ELF-1 (cell line): Measurements from ENCODE around the gene FNBP1.
"Not testable (repeated sequence)": the region's sequence is repeated elsewhere in the genome, so short reads cannot be mapped to it uniquely, and the experiment has no call there.

ENCODE experiments used
- DNase-seq: peaks from one replicate; pipeline ENCODE4 v3.0.0-alpha.2; 2016; ENCODE audit warnings: low read depth, low spot score

The FNBP1 gene

DNA sequence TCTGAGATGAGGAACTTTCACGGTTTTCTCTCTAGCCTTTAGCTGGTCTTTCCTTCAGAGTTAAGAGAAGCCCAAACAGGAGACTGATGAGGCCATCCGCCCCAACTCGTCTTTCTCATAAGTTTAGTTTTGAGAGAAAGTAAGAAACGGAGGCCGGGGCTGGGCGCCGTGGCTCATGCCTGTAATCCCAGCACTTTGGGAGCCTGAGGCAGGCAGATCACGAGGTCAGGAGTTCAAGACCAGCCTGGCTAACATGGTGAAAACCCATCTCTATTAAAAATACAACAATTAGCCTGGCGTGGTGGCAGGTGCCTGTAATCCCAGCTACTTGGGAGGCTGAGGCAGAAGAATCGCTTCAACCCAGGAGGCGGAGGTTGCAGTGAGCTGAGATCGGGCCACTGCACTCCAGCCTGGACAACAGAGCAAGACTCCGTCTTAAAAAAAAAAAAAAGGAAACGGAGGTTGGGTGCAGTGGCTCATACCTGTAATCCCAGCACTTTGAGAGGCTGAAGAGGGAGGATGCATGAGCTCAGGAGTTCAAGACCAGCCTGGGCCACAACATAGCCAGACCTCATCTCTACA, 152.2 kb downstream of the FNBP1 start:
- DNase-seq, result not testable (repeated sequence)

- peak; percentile 86 for DNase-seq
Observed at GRCh38 chr9:129889941-129890717, 152.9 kb downstream of the FNBP1 start.

DNA sequence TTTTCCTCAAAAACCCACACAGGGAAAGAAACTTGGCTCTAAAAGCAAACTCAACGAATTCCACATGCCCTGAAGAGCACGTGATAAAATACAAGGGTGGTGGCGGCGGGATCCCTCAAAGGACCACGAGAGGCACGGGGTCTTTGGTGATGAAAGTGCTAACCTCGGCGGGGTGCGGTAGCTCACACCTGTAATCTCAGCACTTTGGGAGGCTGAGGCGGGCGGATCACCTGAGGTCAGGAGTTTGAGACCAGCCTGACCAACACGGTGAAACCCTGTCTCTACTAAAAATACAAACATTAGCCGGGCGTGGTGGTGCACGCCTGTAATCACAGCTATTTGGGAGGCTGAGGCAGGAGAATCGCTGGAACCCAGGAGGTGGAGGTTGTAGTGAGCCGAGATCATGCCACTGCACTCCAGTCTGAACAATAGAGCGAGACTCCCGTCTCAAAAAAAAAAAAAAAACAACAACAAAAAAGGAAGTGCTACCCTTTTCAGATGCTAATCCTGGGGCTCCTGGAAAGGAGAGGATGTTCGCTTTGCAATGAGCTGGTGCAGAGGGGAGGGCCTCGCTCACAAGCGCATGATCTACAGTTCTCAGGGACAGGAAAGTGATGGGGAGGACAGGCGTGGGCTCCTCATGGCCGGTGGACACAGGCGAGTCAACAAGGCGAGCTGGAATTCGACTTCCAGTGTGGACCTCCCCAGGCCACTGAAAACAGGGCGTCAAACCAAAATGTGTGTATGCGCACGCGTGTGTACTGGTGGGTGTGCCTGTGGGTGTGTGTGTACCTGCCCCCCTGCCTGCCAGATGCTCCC, 153.7 kb downstream of the FNBP1 start:
- DNase-seq, result peak; percentile 56

GRCh38 chr9:129888293-129889121, 154.5 kb downstream of the FNBP1 start:
- DNase-seq, result peak; percentile 18

DNA sequence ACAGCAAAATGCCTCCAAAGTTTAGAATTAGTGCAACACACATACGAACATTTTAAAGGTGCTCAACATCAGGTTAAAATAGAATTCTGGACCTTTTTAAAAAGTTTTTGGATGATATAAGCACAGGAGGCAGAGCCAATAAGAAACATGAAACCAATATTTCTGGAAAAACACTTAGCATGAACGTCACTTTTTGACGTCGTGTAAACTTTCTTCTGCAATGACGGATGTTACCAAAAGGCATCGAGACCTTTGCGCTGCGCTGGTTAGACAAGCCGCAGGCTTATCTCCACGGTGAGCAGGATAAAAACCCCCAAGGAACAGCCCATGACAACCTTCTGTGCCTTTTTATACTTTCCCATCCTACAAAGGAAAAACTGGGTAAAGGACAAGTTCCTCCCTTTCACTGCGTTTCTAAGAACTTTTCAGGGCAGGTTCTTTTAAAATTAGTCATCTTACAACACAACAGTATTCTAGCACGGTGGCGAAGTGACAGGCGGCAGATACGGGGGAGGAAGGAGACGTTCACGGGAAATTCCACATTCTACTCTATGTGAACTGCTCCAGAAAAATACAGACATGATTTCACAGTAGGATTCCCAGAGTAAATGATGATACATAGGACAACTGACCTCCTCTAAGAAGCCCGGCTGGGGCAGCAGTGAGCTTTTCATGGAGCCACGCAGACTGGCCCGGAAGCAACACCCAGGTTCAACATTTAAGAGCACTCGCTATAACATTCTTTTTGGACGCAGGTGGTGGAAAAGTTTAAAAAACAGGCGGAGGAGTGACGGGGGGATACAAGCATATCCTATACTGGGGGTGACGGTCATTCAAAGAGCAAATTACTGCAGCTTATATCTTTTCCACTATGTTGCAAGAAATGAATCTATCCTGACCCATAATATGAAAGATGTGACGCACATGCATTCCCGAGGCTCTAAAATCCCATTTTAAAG, 155.4 kb downstream of the FNBP1 start:
- DNase-seq, result no peak

- no peak for DNase-seq
Observed at GRCh38 chr9:129886226-129887174, 156.5 kb downstream of the FNBP1 start.

- peak; percentile 93 for DNase-seq
Observed at GRCh38 chr9:129885670-129886106, 157.3 kb downstream of the FNBP1 start.

DNA sequence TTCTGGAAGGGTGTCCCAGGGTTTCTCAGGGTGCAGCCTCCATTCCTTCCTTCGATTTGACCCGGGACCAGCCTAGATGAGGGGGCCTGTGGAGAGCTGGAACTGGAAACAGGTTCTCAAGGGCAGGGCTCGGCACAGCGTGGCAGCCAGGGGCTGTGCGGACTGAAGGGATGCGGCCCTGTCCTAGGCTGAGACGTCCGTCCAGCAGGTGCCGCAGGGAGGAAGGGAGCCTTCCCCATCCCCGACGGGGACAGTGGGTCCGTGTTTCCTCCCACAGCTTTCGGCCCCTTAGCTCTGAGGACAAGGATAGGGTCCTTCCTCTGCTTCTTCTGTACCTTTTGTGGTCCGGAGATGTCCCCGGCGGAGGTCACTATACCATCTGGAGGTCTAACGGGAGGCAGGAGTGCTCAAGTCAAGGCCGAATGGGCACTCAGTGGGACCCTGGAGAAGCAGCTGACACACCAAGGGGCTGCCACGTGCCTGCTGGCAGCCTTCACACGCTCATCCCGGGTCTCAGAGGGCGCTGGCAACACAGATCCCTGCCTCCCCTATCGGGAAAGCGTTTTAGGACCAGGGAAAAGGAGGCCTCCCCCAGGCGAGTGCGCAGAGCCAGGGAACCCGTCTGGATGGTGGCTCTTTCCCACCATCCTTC, 157.8 kb downstream of the FNBP1 start:
- DNase-seq, result peak; percentile 62

GRCh38 chr9:129884220-129885017, 158.6 kb downstream of the FNBP1 start:
- DNase-seq, result peak; percentile 91

DNA sequence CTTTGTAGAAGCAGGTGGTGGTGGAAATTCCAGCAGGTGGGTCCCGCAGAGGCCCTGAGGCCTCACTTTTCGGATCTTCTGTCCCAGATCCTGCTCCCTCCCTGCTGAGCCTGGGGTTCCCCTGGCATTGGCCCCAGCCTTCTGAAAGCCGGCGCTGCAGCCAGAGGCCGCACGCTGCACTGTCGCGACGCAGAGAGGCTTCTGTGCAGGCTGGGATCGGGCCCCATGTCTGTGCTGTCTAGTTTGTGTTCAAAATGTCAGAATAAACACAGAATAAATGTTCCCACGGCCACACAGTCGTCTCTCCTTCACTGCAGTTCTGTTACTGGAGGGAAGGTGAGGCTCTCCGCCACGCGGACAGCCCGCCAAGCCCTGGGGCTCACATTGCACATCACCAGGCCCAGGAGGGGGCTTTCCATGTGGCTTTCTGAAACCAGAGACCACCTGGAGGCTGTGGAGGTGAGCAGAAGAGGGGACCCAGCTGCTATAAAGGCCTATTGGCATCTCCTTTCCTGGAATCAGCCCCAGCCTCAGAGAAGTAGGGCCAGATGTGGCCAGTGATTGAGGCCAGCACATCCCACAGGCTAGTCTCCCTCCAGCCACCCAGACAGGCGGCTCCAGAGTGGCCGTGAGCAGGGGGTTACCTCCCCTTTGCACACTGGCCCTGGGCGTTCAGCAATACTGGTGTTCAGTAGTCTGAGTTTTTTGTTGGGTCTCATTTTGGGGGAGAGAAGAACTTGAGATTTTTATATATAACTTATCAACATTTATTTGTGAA, 161.3 kb downstream of the FNBP1 start:
- DNase-seq, result no peak

DNA sequence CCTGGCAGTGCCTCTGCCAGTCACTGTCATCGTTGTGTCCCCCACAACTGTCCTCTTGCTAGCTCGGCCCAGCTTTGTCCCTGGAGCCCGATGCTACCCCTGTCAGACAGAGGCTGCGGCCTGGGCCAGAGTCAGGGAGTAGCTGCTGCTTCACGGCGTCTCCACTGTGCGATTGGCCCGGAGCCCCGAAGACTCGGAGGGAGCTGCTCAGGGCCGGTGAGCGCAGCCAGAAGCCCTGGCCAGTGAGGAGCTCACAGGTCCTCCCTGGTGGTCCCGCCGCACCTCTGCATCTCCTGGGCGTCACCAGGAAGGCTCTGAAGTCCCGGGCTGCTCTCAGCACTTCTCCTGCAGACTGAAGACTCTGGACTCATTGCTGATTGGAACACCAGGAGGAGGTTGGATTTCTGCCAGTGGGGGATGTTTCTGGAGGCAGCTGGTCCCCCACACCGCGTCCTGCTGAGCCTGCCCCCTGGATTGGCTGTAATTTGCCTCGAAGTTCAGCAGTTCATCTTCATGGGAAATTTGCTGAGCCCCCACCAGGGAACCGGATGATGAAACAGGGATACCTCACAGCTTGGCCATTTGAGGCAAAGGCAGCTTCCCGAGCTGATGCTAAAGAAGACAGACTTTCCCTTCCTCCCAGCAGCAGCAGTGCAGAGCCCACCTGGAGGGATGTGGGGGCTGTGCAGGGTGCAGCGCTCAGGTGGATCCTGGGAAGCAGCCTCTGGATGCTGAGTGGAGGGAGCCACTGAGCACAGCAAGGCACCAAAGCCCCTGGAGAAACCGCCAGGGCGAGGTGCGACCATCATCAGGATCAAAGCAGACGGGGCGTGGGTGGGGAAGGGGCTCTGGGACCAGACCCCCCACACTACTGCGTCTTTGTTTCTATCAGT, 162.1 kb downstream of the FNBP1 start:
- no peak for DNase-seq

GRCh38 chr9:129879991-129880653, 162.9 kb downstream of the FNBP1 start:
- DNase-seq, result no peak

GRCh38 chr9:129879103-129879699, 163.8 kb downstream of the FNBP1 start:
- DNase-seq, result no peak

DNA sequence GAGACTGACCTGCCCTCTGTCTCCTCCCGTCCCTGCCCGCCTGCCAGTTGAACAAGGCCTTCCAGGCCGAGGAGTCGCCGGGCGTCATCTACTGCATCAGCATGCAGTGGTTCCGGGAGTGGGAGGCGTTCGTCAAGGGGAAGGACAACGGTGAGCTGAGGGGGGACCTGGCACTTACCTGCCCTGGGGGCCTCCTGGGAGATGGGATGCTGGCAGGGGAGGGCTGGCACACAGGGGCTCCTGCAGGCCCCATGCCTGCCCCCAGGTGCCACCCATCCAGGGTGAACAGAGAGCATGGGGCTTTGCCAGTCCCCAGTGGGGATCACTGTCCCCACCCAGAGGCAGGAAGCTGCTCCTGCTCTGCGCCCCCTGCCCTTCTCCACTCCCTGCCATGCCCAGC, 164.7 kb downstream of the FNBP1 start:
- DNase-seq, result no peak

- no peak for DNase-seq
Observed at GRCh38 chr9:129876815-129877214, 166.2 kb downstream of the FNBP1 start.
